ENCODE measurements around the gene CDH13.

DNA sequence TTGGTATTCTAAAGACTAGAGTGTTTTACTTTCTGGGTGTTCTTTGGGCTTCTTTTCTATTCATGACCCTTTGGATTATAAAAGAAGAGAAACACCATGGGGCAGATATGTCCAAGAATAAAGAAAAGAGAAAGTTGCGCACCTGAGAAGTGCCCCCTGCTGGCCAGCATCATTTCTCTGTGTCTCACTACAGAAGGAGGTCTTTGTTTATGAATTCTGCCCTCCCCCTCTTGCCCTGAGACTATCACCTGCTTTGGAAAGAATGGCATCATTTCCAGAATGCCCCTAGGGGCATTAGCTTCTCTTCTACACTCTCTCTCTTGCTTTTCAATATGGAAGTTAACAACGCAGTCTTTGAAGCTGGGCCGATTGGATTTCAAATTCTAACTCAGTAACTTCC is 45.0 kb downstream of the CDH13 start:
- TF ChIP-seq, protein P1, sequence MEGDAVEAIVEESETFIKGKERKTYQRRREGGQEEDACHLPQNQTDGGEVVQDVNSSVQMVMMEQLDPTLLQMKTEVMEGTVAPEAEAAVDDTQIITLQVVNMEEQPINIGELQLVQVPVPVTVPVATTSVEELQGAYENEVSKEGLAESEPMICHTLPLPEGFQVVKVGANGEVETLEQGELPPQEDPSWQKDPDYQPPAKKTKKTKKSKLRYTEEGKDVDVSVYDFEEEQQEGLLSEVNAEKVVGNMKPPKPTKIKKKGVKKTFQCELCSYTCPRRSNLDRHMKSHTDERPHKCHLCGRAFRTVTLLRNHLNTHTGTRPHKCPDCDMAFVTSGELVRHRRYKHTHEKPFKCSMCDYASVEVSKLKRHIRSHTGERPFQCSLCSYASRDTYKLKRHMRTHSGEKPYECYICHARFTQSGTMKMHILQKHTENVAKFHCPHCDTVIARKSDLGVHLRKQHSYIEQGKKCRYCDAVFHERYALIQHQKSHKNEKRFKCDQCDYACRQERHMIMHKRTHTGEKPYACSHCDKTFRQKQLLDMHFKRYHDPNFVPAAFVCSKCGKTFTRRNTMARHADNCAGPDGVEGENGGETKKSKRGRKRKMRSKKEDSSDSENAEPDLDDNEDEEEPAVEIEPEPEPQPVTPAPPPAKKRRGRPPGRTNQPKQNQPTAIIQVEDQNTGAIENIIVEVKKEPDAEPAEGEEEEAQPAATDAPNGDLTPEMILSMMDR (IDR thresholded peaks at IDR 0.05 in 2 of 3, conservative IDR thresholded peaks at IDR 0.05 in 1 of 3; ENCODE audit: insufficient read depth in 2 of 3, low read depth in 1 of 3, low read length in 3 of 3): peak in 2 of 3 experiments; percentile 12 to 29; a peak in 2 of 6 replicates
- TF ChIP-seq, protein P2, sequence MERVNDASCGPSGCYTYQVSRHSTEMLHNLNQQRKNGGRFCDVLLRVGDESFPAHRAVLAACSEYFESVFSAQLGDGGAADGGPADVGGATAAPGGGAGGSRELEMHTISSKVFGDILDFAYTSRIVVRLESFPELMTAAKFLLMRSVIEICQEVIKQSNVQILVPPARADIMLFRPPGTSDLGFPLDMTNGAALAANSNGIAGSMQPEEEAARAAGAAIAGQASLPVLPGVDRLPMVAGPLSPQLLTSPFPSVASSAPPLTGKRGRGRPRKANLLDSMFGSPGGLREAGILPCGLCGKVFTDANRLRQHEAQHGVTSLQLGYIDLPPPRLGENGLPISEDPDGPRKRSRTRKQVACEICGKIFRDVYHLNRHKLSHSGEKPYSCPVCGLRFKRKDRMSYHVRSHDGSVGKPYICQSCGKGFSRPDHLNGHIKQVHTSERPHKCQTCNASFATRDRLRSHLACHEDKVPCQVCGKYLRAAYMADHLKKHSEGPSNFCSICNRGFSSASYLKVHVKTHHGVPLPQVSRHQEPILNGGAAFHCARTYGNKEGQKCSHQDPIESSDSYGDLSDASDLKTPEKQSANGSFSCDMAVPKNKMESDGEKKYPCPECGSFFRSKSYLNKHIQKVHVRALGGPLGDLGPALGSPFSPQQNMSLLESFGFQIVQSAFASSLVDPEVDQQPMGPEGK (CRISPR knock-in tag; IDR thresholded peaks at IDR 0.05; ENCODE audit: borderline replicate concordance): no peak
- no peak for TF ChIP-seq NFE2L1 (tag; IDR thresholded peaks at IDR 0.05; ENCODE audit: borderline replicate concordance, low read depth)

Data from K562 (cell line).